IMR-90 (cell line): Measurements from ENCODE around the gene SLC12A4. TPM values are rescaled to one million over a fixed set of nuclear protein-coding genes. Genes with fewer than 3 reads are reported as not detected.

ENCODE experiments used
- ATAC-seq: fragments of 200-7000 bp; cut with Tn5 transposase; 2 replicates; pipeline ENCODE4 v1.9.1; 2020; ENCODE audit warnings: low read depth, mild to moderate bottlenecking, moderate library complexity
- BruUV-seq: library from RNA; stranded (reverse); fragments of 400-500 nt; replicated peaks from 2 replicates; lab custom pipeline; 2021; lab: Mats Ljungman, UMichigan
- CTCF ChIA-PET: fragments of 300-600 bp; formaldehyde crosslinking; extraction: SDS; loops from one replicate; lab custom pipeline; 2021; ENCODE audit warnings: antibody characterized with exemption; lab: Yijun Ruan, JAX
- POLR2A ChIA-PET: fragments of 300-600 bp; sonication (Branson Sonifier 250); formaldehyde crosslinking; loops from one replicate; lab custom pipeline; 2022; ENCODE audit warnings: antibody characterized with exemption; ENCODE audit not compliant: unreplicated experiment; lab: Charles Lee
- DNase-seq: peaks from one replicate; pipeline ENCODE4 v3.0.0; 2013
- H2AFZ ChIP-seq: replicated peaks from 2 replicates; pipeline ENCODE3; 2013; ENCODE audit warnings: low read length, mild to moderate bottlenecking; ENCODE audit not compliant: poor library complexity
- H2AK5ac ChIP-seq: 2 replicates; pipeline ENCODE4 v1.6.1; 2013; ENCODE audit warnings: low read depth, low read length, inconsistent platforms
- H2AK9ac ChIP-seq: replicated peaks from 2 replicates; pipeline ENCODE3; 2013; ENCODE audit warnings: mild to moderate bottlenecking, low read depth, low read length, moderate library complexity; ENCODE audit not compliant: poor library complexity
- H2BK120ac ChIP-seq: 2 replicates; pipeline ENCODE4 v1.6.1; 2013; ENCODE audit warnings: low read depth, low read length, inconsistent platforms
- H2BK15ac ChIP-seq: 3 replicates; pipeline ENCODE4 v1.6.1; 2013; ENCODE audit warnings: low read depth, low read length, inconsistent platforms
- H2BK20ac ChIP-seq: 2 replicates; pipeline ENCODE4 v1.6.1; 2013; ENCODE audit warnings: low read depth, mild to moderate bottlenecking, inconsistent platforms, low read length, moderate library complexity
- H2BK5ac ChIP-seq: 2 replicates; pipeline ENCODE4 v1.6.1; 2013; ENCODE audit warnings: mild to moderate bottlenecking, low read depth, low read length, inconsistent platforms; ENCODE audit not compliant: poor library complexity, severe bottlenecking
- H3K14ac ChIP-seq: replicated peaks from 2 replicates; pipeline ENCODE4 v1.6.1; 2013; ENCODE audit warnings: low read depth, low read length, inconsistent platforms
- H3K18ac ChIP-seq: 2 replicates; pipeline ENCODE4 v1.6.1; 2013; ENCODE audit warnings: low read depth, low read length, control low read depth
- H3K23ac ChIP-seq: 2 replicates; pipeline ENCODE4 v1.6.1; 2013; ENCODE audit warnings: low read depth, low read length, inconsistent platforms
- H3K27ac ChIP-seq: 2 replicates; pipeline ENCODE4 v1.5.1; 2013; ENCODE audit warnings: mild to moderate bottlenecking, control low read depth, low read length; ENCODE audit not compliant: insufficient read depth
- H3K27me3 ChIP-seq: 2 replicates; pipeline ENCODE4 v1.6.1; 2013; ENCODE audit warnings: low read length; ENCODE audit not compliant: control insufficient read depth, insufficient read depth
- H3K36me3 ChIP-seq: 2 replicates; pipeline ENCODE4 v1.6.1; 2013; ENCODE audit warnings: low read length, mixed read lengths; ENCODE audit not compliant: control insufficient read depth, insufficient read depth
- H3K4ac ChIP-seq: 2 replicates; pipeline ENCODE4 v1.6.1; 2013; ENCODE audit warnings: low read depth, low read length, inconsistent platforms
- H3K4me1 ChIP-seq: 2 replicates; pipeline ENCODE4 v1.6.1; 2013; ENCODE audit warnings: low read length, mixed read lengths; ENCODE audit not compliant: control insufficient read depth, insufficient read depth
- H3K4me2 ChIP-seq: 2 replicates; pipeline ENCODE4 v1.6.1; 2013; ENCODE audit warnings: low read depth, mild to moderate bottlenecking, control low read depth, low read length, moderate library complexity
- H3K4me3 ChIP-seq: 2 replicates; pipeline ENCODE4 v1.5.1; 2013; ENCODE audit warnings: low read depth, mild to moderate bottlenecking, control low read depth, low read length, moderate library complexity; ENCODE audit not compliant: insufficient read depth
- H3K56ac ChIP-seq: 2 replicates; pipeline ENCODE4 v1.6.1; 2013; ENCODE audit warnings: low read length, inconsistent platforms; ENCODE audit not compliant: insufficient read depth; ENCODE audit errors: extremely low read depth
- H3K79me1 ChIP-seq, 2 experiments: 2 replicates each; pipeline ENCODE4 v1.6.1; 2013; ENCODE audit warnings: low read length in 2 of 2, inconsistent platforms in 1 of 2, low read depth in 1 of 2
- H3K9ac ChIP-seq: 2 replicates; pipeline ENCODE4 v1.6.1; 2013; ENCODE audit warnings: low read depth, low read length, control low read depth
- H3K9me1 ChIP-seq: 2 replicates; pipeline ENCODE4 v1.6.1; 2013; ENCODE audit warnings: low read length, inconsistent platforms; ENCODE audit not compliant: insufficient read depth
- H3K9me3 ChIP-seq: 2 replicates; pipeline ENCODE4 v1.6.1; 2013; ENCODE audit warnings: low read length; ENCODE audit not compliant: control insufficient read depth, insufficient read depth
- H4K20me1 ChIP-seq: 2 replicates; pipeline ENCODE4 v1.6.1; 2013; ENCODE audit warnings: low read length, inconsistent platforms; ENCODE audit not compliant: insufficient read depth
- H4K5ac ChIP-seq: 2 replicates; pipeline ENCODE4 v1.6.1; 2013; ENCODE audit warnings: mild to moderate bottlenecking, low read depth, low read length, control low read depth
- H4K8ac ChIP-seq, 2 experiments: 2 replicates each; pipeline ENCODE4 v1.6.1; 2013; ENCODE audit warnings: low read depth in 2 of 2, low read length in 2 of 2, control low read depth in 1 of 2, inconsistent platforms in 1 of 2
- H4K91ac ChIP-seq: 2 replicates; pipeline ENCODE4 v1.6.1; 2013; ENCODE audit warnings: low read depth, low read length, inconsistent platforms; ENCODE audit not compliant: insufficient read depth
- BHLHE40 ChIP-seq: fragments of 150-350 bp; IDR thresholded peaks from 2 replicates; pipeline ENCODE4 v1.6.1; 2016; ENCODE audit warnings: mild to moderate bottlenecking, low read depth, low read length
- POLR2A ChIP-seq: IDR thresholded peaks from 2 replicates; pipeline ENCODE4 v1.6.1; 2012; ENCODE audit warnings: mild to moderate bottlenecking, low read depth, low read length
- WGBS, 2 experiments: methylation state at CpG; one replicate each; pipeline versions ENCODE4 v1.1.5 to v1.1.7; 2013; ENCODE audit warnings: missing lambda C conversion rate in 2 of 2; ENCODE audit not compliant: insufficient read length in 1 of 2; ENCODE audit errors: extremely low coverage in 2 of 2; 5-methylcytosine and 5-hydroxymethylcytosine counted together
- dilution Hi-C: fragments of 300-500 bp; cut with HindIII; formaldehyde crosslinking; loops from one replicate; pipeline ENCODE4 v1.14.3; 2018; ENCODE audit warnings: low sequenced_read_pairs; ENCODE audit not compliant: unreplicated experiment
- in situ Hi-C: fragments of 300-500 bp; cut with MboI; formaldehyde crosslinking; loops from 3 replicates; pipeline ENCODE4 v1.14.3; 2019; ENCODE audit warnings: low sequenced_read_pairs, inconsistent platforms, mixed read lengths
- intact Hi-C: fragments of 100-400 bp; cut with micrococcal nuclease; formaldehyde crosslinking; loops from 2 replicates; pipeline ENCODE4 v1.10.0; 2022
- polyA plus RNA-seq, 3 experiments: library from polyadenylated mRNA; depleted of rRNA; stranded (reverse); fragments of >200 nt; gene quantifications; 2 replicates each; pipeline ENCODE4 v1.2.3, GENCODE V29; 2012; ENCODE audit warnings: low replicate concordance in 1 of 3
- total RNA-seq: library from RNA; depleted of rRNA; stranded (reverse); fragments of >200 nt; gene quantifications from 2 replicates; pipeline ENCODE4 v1.2.3, GENCODE V29; 2012

The SLC12A4 gene
- total and polyA plus RNA-seq, 2 of the 4 experiments (the other 2 are of a cell fraction) = 36.6 to 132 TPM

- H3K18ac ChIP-seq = peak within 1 kb of the TSS; percentile 26
- in situ Hi-C loops = loop anchor here (25.0 kb wide), 1 partner anchor 399 kb away; the partner anchor contains the start of gene RIPOR1
- WGBS, 2 experiments = 0% methylated on average over 21 of the region's 54 CpGs; no CpG with 5 or more reads in 1 of the 2 experiments
- peak within 1 kb of the TSS; percentile 93 for H4K91ac ChIP-seq
- peaks cover 22% of the 10 kb centered on the region for H3K36me3 ChIP-seq
- peak within 1 kb of the TSS; percentile 89 for H2BK5ac ChIP-seq
- H2BK20ac ChIP-seq = peak within 1 kb of the TSS; percentile 11; the same call in 1 of the 2 replicates
- H3K14ac ChIP-seq = peak within 1 kb of the TSS; percentile 99
- TF ChIP-seq POLR2A (peak; percentile 18), BHLHE40 (no peak)
- peak within 1 kb of the TSS; percentile 95 for H3K4ac ChIP-seq
- dilution Hi-C loops = no loop called here
- peaks cover 14 to 53% of the 10 kb centered on the region in 2 experiments; a peak in 3 of 4 replicates for H3K79me1 ChIP-seq
- ChIA-PET CTCF (interaction anchor here (0.6 to 3.0 kb wide), 3 partner anchors 16 to 120 kb away, joined by 3 to 16 read pairs (median 3); no protein-coding TSS in a partner anchor), POLR2A (interaction anchor here (0.5 to 0.7 kb wide), 3 partner anchors 169 to 415 kb away, joined by 3 to 11 read pairs (median 3); partner anchors contain the start of gene ACD)
- peak within 1 kb of the TSS; percentile 46; the same call in 2 of the 3 replicates for H2BK15ac ChIP-seq
- peak within 1 kb of the TSS; percentile 99 for H2AFZ ChIP-seq
- BruUV-seq = no TSS peak
- no peaks in the 10 kb centered on the region for H3K9me3 ChIP-seq
- peak; percentile 72 for DNase-seq
- peak within 1 kb of the TSS; percentile 89 for H3K56ac ChIP-seq
- peak; percentile 27 for ATAC-seq
- no peaks in the 10 kb centered on the region for H3K27me3 ChIP-seq
- H3K4me1 ChIP-seq = peaks cover 11% of the 10 kb centered on the region
- peak within 1 kb of the TSS; percentile 98 for H3K27ac ChIP-seq
- peaks cover 12% of the 10 kb centered on the region for H3K9me1 ChIP-seq
- H2AK5ac ChIP-seq = peak within 1 kb of the TSS; percentile 98
- H4K8ac ChIP-seq = peak within 1 kb of the TSS; percentile 91 to 97
- H2BK120ac ChIP-seq = peak within 1 kb of the TSS; percentile 64
- H3K4me2 ChIP-seq = peak within 1 kb of the TSS; percentile 81
- H3K23ac ChIP-seq = peak within 1 kb of the TSS; percentile 97
- H3K4me3 ChIP-seq = peak within 1 kb of the TSS; percentile 94
- H4K5ac ChIP-seq = peak within 1 kb of the TSS; percentile 87
- H4K20me1 ChIP-seq = peaks cover 17% of the 10 kb centered on the region
- peak within 1 kb of the TSS; percentile 100 for H2AK9ac ChIP-seq
- peak within 1 kb of the TSS; percentile 99 for H3K9ac ChIP-seq
- intact Hi-C loops = loop anchor here (5.0 kb wide), 1 partner anchor 374 kb away; the partner anchor contains the start of gene CTCF
Measured at GRCh38 chr16:67936124-67936879, 32.1 kb downstream of the SLC12A4 start, which contains the start of gene PSMB10. TSS of gene PSMB10 (minus strand) at chr16:67936850. CDS start at chr16:67936749, 101 bp downstream.
